ENCODE measurements around the gene MROH2A.
"Not testable (repeated sequence)": the region's sequence is repeated elsewhere in the genome, so short reads cannot be mapped to it uniquely, and the experiment has no call there.

Gene MROH2A

GRCh38 chr2:233856184-233856583 lies 78.1 kb downstream of the MROH2A start:
- DNase-seq, result no peak

DNA sequence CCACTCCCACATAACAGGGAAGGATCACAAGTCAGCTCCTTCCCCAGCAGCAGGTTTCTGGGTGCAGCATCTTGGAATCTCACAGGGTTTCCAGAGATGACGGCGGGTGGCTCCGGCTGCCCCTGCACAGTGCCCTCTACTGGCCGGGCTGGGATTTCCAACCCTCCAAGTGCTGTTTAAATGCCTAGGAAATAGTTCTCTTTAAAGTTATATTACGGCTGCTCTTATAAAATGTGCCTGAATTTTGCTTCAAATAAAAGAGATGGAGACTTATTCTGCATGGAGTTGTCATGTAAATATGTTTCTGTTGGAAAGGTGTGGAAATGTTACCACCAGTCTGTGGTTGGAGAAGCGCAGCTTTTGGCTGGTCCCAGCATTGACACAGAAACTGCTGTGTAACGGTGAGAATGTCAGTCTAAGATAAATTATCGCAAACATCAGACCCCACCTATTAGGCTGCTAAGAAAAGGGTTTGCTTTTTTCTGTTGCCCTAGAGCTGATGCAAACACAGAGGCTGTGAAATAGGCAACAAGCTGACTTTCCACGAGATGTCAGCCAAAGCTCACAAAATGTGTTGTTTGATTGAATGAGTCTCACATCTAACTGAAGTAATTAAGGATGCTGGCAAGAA lies 79.5 kb downstream of the MROH2A start:
- DNase-seq, result no peak

- no peak for DNase-seq
These were observed 80.2 kb downstream of the MROH2A start for GRCh38 chr2:233858331-233858730.

DNA sequence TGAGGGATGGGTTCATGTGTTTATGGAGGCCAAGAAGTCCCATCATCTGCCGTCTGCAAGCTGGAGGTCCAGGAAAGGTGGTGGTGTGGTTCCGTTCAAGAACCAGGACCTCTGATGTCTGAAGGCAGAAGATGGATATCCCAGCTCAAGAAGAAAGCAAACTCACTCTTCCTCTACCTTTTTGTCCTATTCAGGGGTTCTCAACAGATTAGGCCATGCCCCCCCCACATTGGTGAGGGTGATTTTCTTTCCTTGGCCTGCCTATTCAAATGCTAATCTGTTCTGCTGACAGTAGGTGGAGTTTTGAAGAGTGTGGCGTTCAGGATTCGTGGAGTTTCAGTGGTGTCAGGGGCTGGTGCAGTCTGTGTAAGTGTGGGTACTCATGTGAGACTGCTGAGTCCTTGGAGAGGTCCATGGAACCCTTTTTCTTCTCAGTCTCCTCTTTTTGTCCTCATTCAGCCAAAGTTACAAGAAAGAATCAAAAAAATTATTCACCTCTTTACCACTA lies 84.2 kb downstream of the MROH2A start:
- no peak for DNase-seq

DNA sequence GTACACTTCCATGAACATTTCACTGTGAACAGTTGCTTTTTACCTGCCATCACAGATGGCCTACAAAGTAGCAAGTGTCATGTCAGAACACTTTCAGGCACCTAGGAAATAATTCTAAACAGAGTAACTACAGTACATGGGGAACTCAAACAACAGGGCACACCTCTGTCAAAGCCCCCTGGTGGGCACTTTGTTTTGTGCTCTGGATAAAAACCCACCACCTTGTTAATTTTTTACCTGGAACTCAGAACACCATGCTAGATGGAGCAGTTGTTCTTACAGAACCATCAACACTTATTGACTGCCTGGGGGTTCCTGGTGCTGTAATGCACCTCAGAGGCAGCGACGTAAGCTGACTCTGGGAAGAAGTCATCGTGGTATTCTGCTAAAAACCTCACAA lies 87.7 kb downstream of the MROH2A start:
- DNase-seq, result no peak

GRCh38 chr2:233866479-233866878 lies 88.3 kb downstream of the MROH2A start:
- no peak for DNase-seq

- DNase-seq, result peak; percentile 17
These were observed 89.9 kb downstream of the MROH2A start, which contains the start of gene MSL3B for GRCh38 chr2:233867993-233868532. Gene MSL3B, minus strand, starts transcription at chr2:233868386.

- no peak for DNase-seq
These were observed 93.3 kb downstream of the MROH2A start for GRCh38 chr2:233871432-233871831.

DNA sequence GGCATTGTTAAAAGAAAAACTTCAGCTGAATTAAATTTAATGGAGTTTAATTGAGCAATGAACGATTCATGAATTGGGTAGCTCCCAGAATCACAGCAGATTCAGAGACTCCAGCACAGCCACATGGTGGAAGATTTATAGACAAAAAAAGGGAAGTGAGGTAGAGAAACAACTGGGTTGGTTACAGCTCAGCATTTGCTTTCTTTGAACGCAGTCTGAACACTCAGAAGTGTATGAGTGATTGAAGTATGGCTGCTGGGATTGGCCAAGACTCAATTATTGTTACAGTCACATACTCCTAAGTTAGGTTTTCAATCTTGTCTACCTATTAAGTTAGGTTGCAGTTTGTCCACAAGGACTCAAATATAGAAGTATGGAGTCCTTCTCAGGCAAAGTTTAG lies 94.0 kb downstream of the MROH2A start:
- not testable (repeated sequence) for DNase-seq

DNA sequence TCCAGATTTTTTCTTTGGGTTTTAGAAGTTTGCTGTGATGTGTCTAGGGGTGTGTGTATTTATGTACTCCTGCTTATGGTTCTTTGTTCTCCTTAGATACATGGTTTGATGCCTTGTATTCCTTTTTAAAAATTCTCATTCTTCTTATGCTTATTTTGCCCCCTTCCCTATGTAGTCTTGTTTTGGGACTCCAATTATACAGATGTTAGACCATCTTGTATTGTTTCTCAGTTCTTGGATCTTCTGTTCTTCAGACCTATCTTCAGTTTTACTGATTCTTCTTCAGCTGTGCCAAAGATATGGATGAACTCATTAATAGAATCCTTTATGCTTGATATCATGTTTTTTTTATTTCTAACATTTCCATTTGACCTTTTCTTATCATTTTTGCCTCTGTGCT lies 104.2 kb downstream of the MROH2A start:
- DNase-seq, result no peak

Data from NCI-H1694 (cell line).